Measurements from ENCODE around the gene RBM33. TPM values are rescaled to one million over a fixed set of nuclear protein-coding genes. Genes with fewer than 3 reads are reported as not detected.

Gene RBM33
- total RNA-seq, 1 donor from 2014 or later = 50.5 TPM

DNA sequence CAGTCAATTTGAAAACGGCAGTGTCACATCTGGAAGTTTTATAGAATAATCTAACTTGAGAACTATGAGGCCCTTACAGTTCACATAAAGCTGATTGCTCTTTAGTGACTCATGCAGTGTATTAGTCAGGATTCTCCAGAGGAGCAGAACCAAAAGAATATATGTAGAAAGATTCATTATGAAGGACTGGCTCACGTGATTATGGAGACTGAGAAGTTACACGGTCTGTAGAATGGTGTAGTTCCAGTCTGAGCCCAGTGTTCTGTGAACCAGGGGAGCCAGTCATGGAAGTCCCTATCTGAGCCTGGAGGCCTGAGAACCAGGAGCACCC, 21.5 kb downstream of the RBM33 start:
- Histone ChIP-seq H2AFZ (ENCODE audit: low read depth, low read length) (peak overlapping the region; percentile 42), H3K4me3 (ENCODE audit: insufficient read depth, low read depth, low read length) (no peak overlapping the region), H3K27me3 (ENCODE audit: insufficient read depth, low read length) (no peaks in the 10 kb centered on the region), H3K9ac (ENCODE audit: low read length) (peak overlapping the region; percentile 58), H3K4me2 (ENCODE audit: low read length) (peak overlapping the region; percentile 73), H3K79me2 (ENCODE audit: insufficient read depth, low read length) (peaks cover 95% of the 10 kb centered on the region), H3K4me1 (ENCODE audit: insufficient read depth, low read length) (peaks cover 18% of the 10 kb centered on the region), H3K9me3 (ENCODE audit: insufficient read depth, low read depth, low read length) (no peaks in the 10 kb centered on the region), H4K20me1 (ENCODE audit: insufficient read depth, low read length) (peaks cover 89% of the 10 kb centered on the region), H3K27ac (ENCODE audit: low read depth, low read length) (peak overlapping the region; percentile 85), H3K36me3 (ENCODE audit: insufficient read depth, low read length) (no peaks in the 10 kb centered on the region)
- H3K27me3 Mint-ChIP-seq (ENCODE audit: low read depth, unreplicated experiment) = no peaks in the 10 kb centered on the region
- H3K36me3 Mint-ChIP-seq (ENCODE audit: low read depth, unreplicated experiment) = peaks cover 7% of the 10 kb centered on the region
- H3K27ac Mint-ChIP-seq (ENCODE audit: unreplicated experiment) = peak overlapping the region; percentile 94
- FAIRE-seq (peak; percentile 9), DNase-seq (ENCODE audit: low read depth) (peak; percentile 88)
- TF ChIP-seq EZH2 (IDR thresholded peaks at IDR 0.05; ENCODE audit: insufficient read depth, low read length) = no peak
- TF ChIP-seq, protein P1, sequence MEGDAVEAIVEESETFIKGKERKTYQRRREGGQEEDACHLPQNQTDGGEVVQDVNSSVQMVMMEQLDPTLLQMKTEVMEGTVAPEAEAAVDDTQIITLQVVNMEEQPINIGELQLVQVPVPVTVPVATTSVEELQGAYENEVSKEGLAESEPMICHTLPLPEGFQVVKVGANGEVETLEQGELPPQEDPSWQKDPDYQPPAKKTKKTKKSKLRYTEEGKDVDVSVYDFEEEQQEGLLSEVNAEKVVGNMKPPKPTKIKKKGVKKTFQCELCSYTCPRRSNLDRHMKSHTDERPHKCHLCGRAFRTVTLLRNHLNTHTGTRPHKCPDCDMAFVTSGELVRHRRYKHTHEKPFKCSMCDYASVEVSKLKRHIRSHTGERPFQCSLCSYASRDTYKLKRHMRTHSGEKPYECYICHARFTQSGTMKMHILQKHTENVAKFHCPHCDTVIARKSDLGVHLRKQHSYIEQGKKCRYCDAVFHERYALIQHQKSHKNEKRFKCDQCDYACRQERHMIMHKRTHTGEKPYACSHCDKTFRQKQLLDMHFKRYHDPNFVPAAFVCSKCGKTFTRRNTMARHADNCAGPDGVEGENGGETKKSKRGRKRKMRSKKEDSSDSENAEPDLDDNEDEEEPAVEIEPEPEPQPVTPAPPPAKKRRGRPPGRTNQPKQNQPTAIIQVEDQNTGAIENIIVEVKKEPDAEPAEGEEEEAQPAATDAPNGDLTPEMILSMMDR (IDR thresholded peaks at IDR 0.05; ENCODE audit: insufficient read depth, low read depth, low read length) = no peak
- H3K4me1 Mint-ChIP-seq (ENCODE audit: low read depth, unreplicated experiment) = peaks cover 46% of the 10 kb centered on the region
- H3K9me3 Mint-ChIP-seq (ENCODE audit: unreplicated experiment) = no peaks in the 10 kb centered on the region
- H3K4me3 Mint-ChIP-seq (ENCODE audit: unreplicated experiment) = peak overlapping the region; percentile 42

DNA sequence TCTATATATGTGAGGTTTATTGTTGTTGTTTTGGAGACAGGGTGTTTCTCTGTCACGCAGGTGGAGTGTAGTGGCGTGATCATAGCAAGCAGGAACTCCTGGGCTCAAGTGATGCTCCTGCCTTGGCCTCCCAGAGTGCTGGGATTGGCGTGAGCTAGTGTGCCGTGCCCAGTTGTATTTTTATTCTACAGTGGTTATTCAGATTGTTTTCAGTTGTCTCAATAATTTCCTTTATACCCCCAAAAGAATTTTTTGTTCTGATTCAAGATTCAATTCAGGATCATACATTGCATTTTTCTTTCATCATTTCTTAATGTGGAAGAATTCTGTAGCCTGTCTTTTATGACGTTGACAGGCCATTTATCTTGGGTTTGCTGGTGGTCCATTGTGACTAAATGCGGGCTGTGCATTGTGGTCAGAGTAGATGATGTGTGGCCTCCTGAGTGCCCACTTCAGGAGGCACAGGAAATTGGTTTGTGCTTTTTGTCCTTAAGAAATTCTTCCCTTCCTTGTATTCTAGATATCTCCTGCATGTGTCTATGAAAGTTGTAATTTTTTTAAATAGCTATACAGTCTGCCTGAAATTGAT, 22.9 kb downstream of the RBM33 start:
- no peak overlapping the region for H3K4me2 ChIP-seq (ENCODE audit: low read length)
- H4K20me1 ChIP-seq (ENCODE audit: insufficient read depth, low read length) = peaks cover 88% of the 10 kb centered on the region
- H3K79me2 ChIP-seq (ENCODE audit: insufficient read depth, low read length) = peaks cover 96% of the 10 kb centered on the region
- no peaks in the 10 kb centered on the region for H3K27me3 ChIP-seq (ENCODE audit: insufficient read depth, low read length)
- H3K27me3 Mint-ChIP-seq (ENCODE audit: low read depth, unreplicated experiment) = no peaks in the 10 kb centered on the region
- peaks cover 18% of the 10 kb centered on the region for H3K4me1 ChIP-seq (ENCODE audit: insufficient read depth, low read length)
- H3K9me3 ChIP-seq (ENCODE audit: insufficient read depth, low read depth, low read length) = no peaks in the 10 kb centered on the region
- no peaks in the 10 kb centered on the region for H3K9me3 Mint-ChIP-seq (ENCODE audit: unreplicated experiment)
- H3K4me3 Mint-ChIP-seq (ENCODE audit: unreplicated experiment) = no peak overlapping the region
- no peak for DNase-seq (ENCODE audit: low read depth)
- no peak overlapping the region for H3K9ac ChIP-seq (ENCODE audit: low read length)
- H2AFZ ChIP-seq (ENCODE audit: low read depth, low read length) = no peak overlapping the region
- FAIRE-seq = no peak
- H3K36me3 Mint-ChIP-seq (ENCODE audit: low read depth, unreplicated experiment) = peaks cover 4% of the 10 kb centered on the region
- H3K27ac Mint-ChIP-seq (ENCODE audit: unreplicated experiment) = no peak overlapping the region
- H3K4me3 ChIP-seq (ENCODE audit: insufficient read depth, low read depth, low read length) = no peak overlapping the region
- H3K27ac ChIP-seq (ENCODE audit: low read depth, low read length) = no peak overlapping the region
- H3K36me3 ChIP-seq (ENCODE audit: insufficient read depth, low read length) = no peaks in the 10 kb centered on the region
- H3K4me1 Mint-ChIP-seq (ENCODE audit: low read depth, unreplicated experiment) = peaks cover 39% of the 10 kb centered on the region
- no peak for TF ChIP-seq EZH2 (IDR thresholded peaks at IDR 0.05; ENCODE audit: insufficient read depth, low read length)
- TF ChIP-seq, protein P1 (IDR thresholded peaks at IDR 0.05; ENCODE audit: insufficient read depth, low read depth, low read length) = no peak

DNA sequence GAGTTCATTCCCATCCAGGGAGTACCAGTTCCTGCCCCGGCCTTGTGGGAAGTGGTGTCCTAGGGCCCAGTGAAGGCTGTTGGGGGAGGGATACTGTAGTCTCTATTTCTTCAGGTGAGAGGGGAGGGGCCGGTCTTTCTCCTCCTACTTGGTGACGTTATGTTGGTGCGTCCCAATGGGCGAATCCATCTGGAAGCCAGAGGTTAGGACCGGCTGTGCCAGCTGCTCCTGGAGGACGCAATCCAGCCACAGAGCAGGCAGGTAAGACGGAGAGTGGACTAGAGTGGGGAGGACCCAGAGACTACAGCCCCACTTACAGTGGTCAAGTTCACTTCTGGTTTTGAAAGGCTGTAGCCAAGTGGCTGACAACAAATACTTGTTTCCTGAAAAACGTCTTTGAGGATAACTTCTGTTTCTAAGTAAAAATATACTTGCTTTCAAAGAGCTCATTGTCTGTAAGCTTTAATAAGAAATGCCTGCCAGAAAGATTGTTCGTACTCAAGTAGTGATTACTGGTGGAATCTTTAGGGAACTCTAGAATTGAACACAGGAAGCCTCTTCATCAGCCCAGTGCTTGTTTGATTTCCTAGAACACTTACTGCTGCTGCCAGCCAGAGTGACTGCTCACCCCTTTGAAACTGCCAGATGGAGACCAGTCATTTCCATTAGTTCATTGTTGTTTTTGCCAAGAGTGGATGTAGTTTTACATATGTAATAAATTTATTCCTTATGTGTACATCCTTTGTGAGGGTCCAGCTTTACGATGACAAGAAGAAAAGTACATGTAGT, 25.4 kb downstream of the RBM33 start:
- no peaks in the 10 kb centered on the region for H3K9me3 Mint-ChIP-seq (ENCODE audit: unreplicated experiment)
- peak; percentile 26 for DNase-seq (ENCODE audit: low read depth)

More for the DNA sequence above, 25.4 kb downstream of the RBM33 start:
- no peaks in the 10 kb centered on the region for H3K27me3 ChIP-seq (ENCODE audit: insufficient read depth, low read length)
- H2AFZ ChIP-seq (ENCODE audit: low read depth, low read length) = no peak overlapping the region
- Mint-ChIP-seq H3K27me3 (ENCODE audit: low read depth, unreplicated experiment) (no peaks in the 10 kb centered on the region), H3K36me3 (ENCODE audit: low read depth, unreplicated experiment) (peaks cover 6% of the 10 kb centered on the region), H3K4me1 (ENCODE audit: low read depth, unreplicated experiment) (peaks cover 36% of the 10 kb centered on the region), H3K27ac (ENCODE audit: unreplicated experiment) (peak overlapping the region; percentile 34), H3K4me3 (ENCODE audit: unreplicated experiment) (no peak overlapping the region)
- H3K9ac ChIP-seq (ENCODE audit: low read length) = no peak overlapping the region
- peaks cover 3% of the 10 kb centered on the region for H3K36me3 ChIP-seq (ENCODE audit: insufficient read depth, low read length)
- H3K4me1 ChIP-seq (ENCODE audit: insufficient read depth, low read length) = peaks cover 18% of the 10 kb centered on the region
- peaks cover 79% of the 10 kb centered on the region for H4K20me1 ChIP-seq (ENCODE audit: insufficient read depth, low read length)
- no peaks in the 10 kb centered on the region for H3K9me3 ChIP-seq (ENCODE audit: insufficient read depth, low read depth, low read length)
- no peak overlapping the region for H3K27ac ChIP-seq (ENCODE audit: low read depth, low read length)
- FAIRE-seq = no peak
- H3K79me2 ChIP-seq (ENCODE audit: insufficient read depth, low read length) = peaks cover 88% of the 10 kb centered on the region
- no peak overlapping the region for H3K4me3 ChIP-seq (ENCODE audit: insufficient read depth, low read depth, low read length)
- no peak overlapping the region for H3K4me2 ChIP-seq (ENCODE audit: low read length)
- TF ChIP-seq, protein P1 (IDR thresholded peaks at IDR 0.05; ENCODE audit: insufficient read depth, low read depth, low read length) = no peak
- TF ChIP-seq EZH2 (IDR thresholded peaks at IDR 0.05; ENCODE audit: insufficient read depth, low read length) = no peak
